B cell (primary cell): ENCODE data around the gene HEBP1. TPM values are rescaled to one million over a fixed set of nuclear protein-coding genes. Genes with fewer than 3 reads are reported as not detected.

Experiments
- ATAC-seq: fragments of 200-7000 bp; cut with Tn5 transposase; one replicate; pipeline ENCODE4 v1.10.0; 2021; ENCODE audit warnings: low read depth, mild to moderate bottlenecking, moderate number of reproducible peaks, moderate library complexity
- CTCF ChIA-PET: fragments of 350-600 bp; sonication (Branson Sonifier 250); formaldehyde crosslinking; loops from one replicate; lab custom pipeline; 2021; ENCODE audit warnings: antibody characterized with exemption, inconsistent platforms; lab: Charles Lee
- POLR2A ChIA-PET: fragments of 350-600 bp; sonication (Branson Sonifier 250); formaldehyde crosslinking; loops from one replicate; lab custom pipeline; 2021; ENCODE audit warnings: antibody characterized with exemption; lab: Charles Lee
- DNase-seq: peaks from one replicate; pipeline ENCODE4 v3.0.0; 2013
- H2AFZ ChIP-seq: 2 replicates; pipeline ENCODE4 v1.6.1; 2012; ENCODE audit warnings: mild to moderate bottlenecking, low read depth, low read length; ENCODE audit not compliant: insufficient read depth, poor library complexity, severe bottlenecking
- H3K27ac ChIP-seq, 2 donors: 1 replicate in 1 of 2; 2 replicates in 1 of 2; pipeline ENCODE4 v1.5.1; 2012 to 2013; ENCODE audit warnings: low read length in 2 of 2, mild to moderate bottlenecking in 2 of 2, moderate library complexity in 1 of 2
- H3K27me3 ChIP-seq, 4 experiments: fragments of 200-600 bp in 1 of 4; sonication (generic) in 1 of 4; replicated peaks in 1 of 4; 1 replicate in 2 of 4; 2 replicates in 2 of 4; pipeline versions ENCODE4 v1.6.1 to v1.7.0; 2013 to 2016; ENCODE audit warnings: low read length in 3 of 4, mild to moderate bottlenecking in 2 of 4, mixed read lengths in 1 of 4, moderate library complexity in 1 of 4; ENCODE audit not compliant: insufficient read depth in 4 of 4, control insufficient read depth in 3 of 4; ENCODE audit errors: control extremely low read depth in 1 of 4
- H3K36me3 ChIP-seq, 2 experiments: replicated peaks in 1 of 2; 1 replicate in 1 of 2; 2 replicates in 1 of 2; pipeline versions ENCODE4 v1.6.1 to v1.7.1; 2013; ENCODE audit warnings: low read length in 1 of 2; ENCODE audit not compliant: insufficient read depth in 2 of 2, control insufficient read depth in 1 of 2; ENCODE audit errors: control extremely low read depth in 1 of 2, extremely low read depth in 1 of 2
- H3K4me1 ChIP-seq, 2 donors: fragments of 200-600 bp in 1 of 2; sonication (generic) in 1 of 2; 1 replicate in 1 of 2; 2 replicates in 1 of 2; pipeline versions ENCODE4 v1.5.1 to v1.6.1; 2013 to 2017; ENCODE audit warnings: low read length in 2 of 2; ENCODE audit not compliant: control insufficient read depth in 2 of 2, insufficient read depth in 2 of 2
- H3K4me2 ChIP-seq: replicated peaks from 2 replicates; pipeline ENCODE3; 2012; ENCODE audit warnings: mild to moderate bottlenecking, low read depth, low read length; ENCODE audit not compliant: poor library complexity, severe bottlenecking
- H3K4me3 ChIP-seq, 5 experiments: fragments of 200-600 bp in 1 of 5; sonication (generic) in 1 of 5; 1 replicate in 3 of 5; 2 replicates in 2 of 5; pipeline versions ENCODE4 v1.5.1 to v1.7.0; 2011 to 2016; ENCODE audit warnings: low read length in 4 of 5, mild to moderate bottlenecking in 4 of 5, low read depth in 2 of 5, control low read depth in 1 of 5, moderate library complexity in 1 of 5; ENCODE audit not compliant: insufficient read depth in 1 of 5; ENCODE audit errors: control extremely low read depth in 1 of 5, extremely low read depth in 1 of 5
- H3K79me2 ChIP-seq: fragments of 200-600 bp; sonication (generic); one replicate; pipeline ENCODE4 v1.6.0; 2016; ENCODE audit warnings: low read length; ENCODE audit not compliant: control insufficient read depth, insufficient read depth
- H3K9ac ChIP-seq: fragments of 200-600 bp; sonication (generic); 2 replicates; pipeline ENCODE4 v1.6.1; 2017; ENCODE audit warnings: mild to moderate bottlenecking, low read length, moderate library complexity
- H3K9me3 ChIP-seq, 3 donors: one replicate each; pipeline versions ENCODE4 v1.6.1 to v1.7.1; 2013; ENCODE audit warnings: low read length in 2 of 3; ENCODE audit not compliant: control insufficient read depth in 2 of 3, insufficient read depth in 1 of 3; ENCODE audit errors: control extremely low read depth in 1 of 3
- H4K20me1 ChIP-seq: 2 replicates; pipeline ENCODE4 v1.6.0; 2012; ENCODE audit warnings: mild to moderate bottlenecking, low read length; ENCODE audit not compliant: insufficient read depth, control insufficient read depth, poor library complexity, severe bottlenecking
- H3K27ac Mint-ChIP-seq: one replicate; pipeline ENCODE4 v1.8.0; 2021; ENCODE audit warnings: mixed read lengths
- H3K27me3 Mint-ChIP-seq: one replicate; pipeline ENCODE4 v1.8.0; 2021; ENCODE audit warnings: mixed read lengths
- H3K4me1 Mint-ChIP-seq: one replicate; pipeline ENCODE4 v1.8.0; 2021; ENCODE audit warnings: mixed read lengths
- H3K4me3 Mint-ChIP-seq: one replicate; pipeline ENCODE4 v1.8.0; 2021; ENCODE audit warnings: mixed read lengths
- H3K9me3 Mint-ChIP-seq: one replicate; pipeline ENCODE4 v1.8.0; 2022; ENCODE audit warnings: mixed read lengths; ENCODE audit not compliant: insufficient read depth
- CTCF ChIP-seq: fragments of 200-600 bp; IDR thresholded peaks from one replicate; pipeline ENCODE4 v1.8.0; 2022; ENCODE audit warnings: antibody characterized with exemption, mild to moderate bottlenecking
- EZH2 ChIP-seq: IDR thresholded peaks from 2 replicates; pipeline ENCODE4 v1.6.1; 2012; ENCODE audit warnings: borderline replicate concordance, low read depth, mild to moderate bottlenecking, moderate library complexity, low read length; ENCODE audit not compliant: insufficient read depth, poor library complexity, severe bottlenecking
- WGBS: methylation state at CpG from one replicate; pipeline ENCODE4 v1.1.5; 2013; ENCODE audit warnings: missing lambda C conversion rate; ENCODE audit not compliant: insufficient coverage; 5-methylcytosine and 5-hydroxymethylcytosine counted together
- intact Hi-C: fragments of 100-400 bp; cut with micrococcal nuclease; formaldehyde crosslinking; loops from one replicate; pipeline ENCODE4 v1.10.0; 2022
- polyA plus RNA-seq: library from polyadenylated mRNA; depleted of rRNA; stranded (reverse); fragments of >200 nt; gene quantifications from 2 replicates; pipeline ENCODE4 v1.2.3, GENCODE V29; 2012
- total RNA-seq, 2 donors: library from RNA; stranded (reverse); fragments of 120-200 nt in 1 of 2; gene quantifications; 1 replicate in 1 of 2; 2 replicates in 1 of 2; pipeline versions ENCODE4 v1.2.3 to v1.2.4, GENCODE V29; 2013 to 2022

The HEBP1 gene
- total and polyA plus RNA-seq, 2 donors (not counting 1 experiment from before 2014, with no cell fraction given) = 6.0 to 14.5 TPM

GRCh38 chr12:12941450-12942350 lies 58.4 kb downstream of the HEBP1 start:
- no peaks in the 10 kb centered on the region for H3K9me3 ChIP-seq
- H3K4me2 ChIP-seq = no peak overlapping the region
- no peak overlapping the region for H2AFZ ChIP-seq
- CTCF ChIA-PET = no interaction called here
- H4K20me1 ChIP-seq = no peaks in the 10 kb centered on the region
- no peak overlapping the region for H3K4me3 Mint-ChIP-seq
- no peaks in the 10 kb centered on the region for H3K4me1 ChIP-seq
- no peaks in the 10 kb centered on the region for H3K4me1 Mint-ChIP-seq
- H3K9ac ChIP-seq = no peak overlapping the region
- intact Hi-C loops = no loop called here
- H3K36me3 ChIP-seq = no peaks in the 10 kb centered on the region
- no peak overlapping the region for H3K27ac Mint-ChIP-seq
- no peaks in the 10 kb centered on the region for H3K79me2 ChIP-seq
- 100% methylated on average over 3 of the region's 10 CpGs for WGBS
- no peak overlapping the region for H3K27ac ChIP-seq
- no peaks in the 10 kb centered on the region for H3K27me3 ChIP-seq
- DNase-seq = no peak
- no peak for TF ChIP-seq CTCF
- no peak for TF ChIP-seq EZH2
- peaks cover 4% of the 10 kb centered on the region for H3K27me3 Mint-ChIP-seq
- ATAC-seq = no peak
- H3K9me3 Mint-ChIP-seq = no peaks in the 10 kb centered on the region
- H3K4me3 ChIP-seq = no peak overlapping the region
- POLR2A ChIA-PET = no interaction called here

GRCh38 chr12:12939888-12940287 lies 60.2 kb downstream of the HEBP1 start:
- H3K4me3 ChIP-seq = no peak overlapping the region
- Mint-ChIP-seq H3K9me3 (no peaks in the 10 kb centered on the region), H3K4me1 (no peaks in the 10 kb centered on the region), H3K27me3 (peaks cover 8% of the 10 kb centered on the region), H3K27ac (no peak overlapping the region), H3K4me3 (no peak overlapping the region)
- H4K20me1 ChIP-seq = no peaks in the 10 kb centered on the region
- H3K9ac ChIP-seq = no peak overlapping the region
- no peak for ATAC-seq
- intact Hi-C loops = no loop called here
- no peaks in the 10 kb centered on the region for H3K79me2 ChIP-seq
- no peaks in the 10 kb centered on the region for H3K4me1 ChIP-seq
- DNase-seq = no peak
- ChIA-PET CTCF (interaction anchor here (1.3 kb wide), 1 partner anchor 9 kb away, joined by 3 read pairs; no protein-coding TSS in a partner anchor), POLR2A (no interaction called here)
- no peaks in the 10 kb centered on the region for H3K27me3 ChIP-seq
- no CpG with 5 or more reads among the region's 1 CpG for WGBS
- no peak overlapping the region for H3K4me2 ChIP-seq
- H2AFZ ChIP-seq = no peak overlapping the region
- H3K27ac ChIP-seq = no peak overlapping the region
- H3K36me3 ChIP-seq = no peaks in the 10 kb centered on the region
- H3K9me3 ChIP-seq = no peaks in the 10 kb centered on the region
- no peak for TF ChIP-seq CTCF
- no peak for TF ChIP-seq EZH2
